ENCODE results near the gene PLEKHH1. TPM values are rescaled to one million over a fixed set of nuclear protein-coding genes. Genes with fewer than 3 reads are reported as not detected.
A peak's percentile ranks its signal among the peaks of the same experiment; 100 is the strongest.

PLEKHH1 gene
- total and polyA plus RNA-seq, 9 of the 15 experiments (the other 6 are each of a cell fraction or from before 2014, with no cell fraction given) = 0.76 to 5.9 (median 2.9) TPM

- TF ChIP-seq PATZ1 (CRISPR knock-in tag; IDR thresholded peaks at IDR 0.05; ENCODE audit: borderline replicate concordance) (no peak), RBM25 (IDR thresholded peaks at IDR 0.05; ENCODE audit: low read depth, low read length, severe bottlenecking) (no peak), ZNF518B (CRISPR knock-in tag; IDR thresholded peaks at IDR 0.05) (no peak), SREBF1 (IDR thresholded peaks at IDR 0.05; ENCODE audit: borderline replicate concordance, low read depth, low read length) (no peak), ZFP1 (CRISPR knock-in tag; IDR thresholded peaks at IDR 0.05) (no peak), ZNF696 (CRISPR knock-in tag; conservative IDR thresholded peaks at IDR 0.05) (no peak), MAFF (IDR thresholded peaks at IDR 0.05; ENCODE audit: low read length) (no peak), ZBTB2 (IDR thresholded peaks at IDR 0.05) (no peak), SP1 (CRISPR knock-in tag; IDR thresholded peaks at IDR 0.05) (peak; percentile 65; the same call in 1 of the 2 replicates), ZNF592 (IDR thresholded peaks at IDR 0.05) (peak; percentile 72; the same call in 1 of the 2 replicates)
Measured at GRCh38 chr14:67599698-67600561, 66.8 kb downstream of the PLEKHH1 start, which contains the start of gene PIGH (continued).

Measured in K562 (cell line).